Colonic mucosa (tissue), 4 donors: ENCODE results near the gene SLC6A13. TPM values are rescaled to one million over a fixed set of nuclear protein-coding genes. Genes with fewer than 3 reads are reported as not detected.
A peak's percentile ranks its signal among the peaks of the same experiment; 100 is the strongest.

ENCODE experiments used
- DNase-seq: peaks from one replicate; pipeline ENCODE4 v3.0.0-alpha.2; 2020
- H3K27ac ChIP-seq: fragments of 200-600 bp; one replicate; pipeline ENCODE4 v1.8.0; 2021
- H3K27me3 ChIP-seq: fragments of 200-600 bp; one replicate; pipeline ENCODE4 v1.8.0; 2021
- H3K36me3 ChIP-seq: fragments of 200-600 bp; one replicate; pipeline ENCODE4 v1.8.0; 2021
- H3K4me1 ChIP-seq: fragments of 200-600 bp; one replicate; pipeline ENCODE4 v1.8.0; 2021; ENCODE audit warnings: mild to moderate bottlenecking
- H3K4me3 ChIP-seq: fragments of 200-600 bp; one replicate; pipeline ENCODE4 v1.8.0; 2021
- H3K9ac ChIP-seq, 2 donors: one replicate each; pipeline ENCODE4 v1.7.0; 2013; ENCODE audit warnings: control low read depth in 2 of 2, low read depth in 2 of 2, low read length in 2 of 2
- H3K9me3 ChIP-seq: fragments of 200-600 bp; one replicate; pipeline ENCODE4 v1.8.0; 2021
- intact Hi-C: fragments of 100-400 bp; cut with DNase I; formaldehyde crosslinking; loops from one replicate; pipeline ENCODE4 v1.14.1; 2022
- total RNA-seq, 2 donors: library from RNA; stranded (reverse); fragmentation: NEBNext Ultra II Directional in 1 of 2; extraction: Animal tissue kit (Norgen Biotek cat#: 25700) in 1 of 2; gene quantifications; one replicate each; pipeline ENCODE4 v1.2.1, GENCODE V29; 2021
- TF ChIP-seq, protein P1 (sequence below): fragments of 200-600 bp; IDR thresholded peaks from one replicate; pipeline ENCODE4 v1.8.0; 2022; ENCODE audit warnings: antibody characterized with exemption, mild to moderate bottlenecking
- donor health status: healthy.
- donor health status: DM: no; HTN: no; CAD: no.
- donor health status: DM: no; HTN: no; CAD: no.

The SLC6A13 gene
- total RNA-seq, 2 donors from 2014 or later: not detected

GRCh38 chr12:211142-211465, 51.5 kb downstream of the SLC6A13 start:
- H3K36me3 ChIP-seq: no peaks in the 10 kb centered on the region
- intact Hi-C loops: no loop called here
- H3K4me3 ChIP-seq: no peak overlapping the region
- DNase-seq: no peak
- no peak overlapping the region for H3K27ac ChIP-seq
- H3K27me3 ChIP-seq: peaks cover 5% of the 10 kb centered on the region
- no peaks in the 10 kb centered on the region for H3K4me1 ChIP-seq
- H3K9me3 ChIP-seq: no peaks in the 10 kb centered on the region
- no peak overlapping the region for H3K9ac ChIP-seq
- TF ChIP-seq, protein P1, sequence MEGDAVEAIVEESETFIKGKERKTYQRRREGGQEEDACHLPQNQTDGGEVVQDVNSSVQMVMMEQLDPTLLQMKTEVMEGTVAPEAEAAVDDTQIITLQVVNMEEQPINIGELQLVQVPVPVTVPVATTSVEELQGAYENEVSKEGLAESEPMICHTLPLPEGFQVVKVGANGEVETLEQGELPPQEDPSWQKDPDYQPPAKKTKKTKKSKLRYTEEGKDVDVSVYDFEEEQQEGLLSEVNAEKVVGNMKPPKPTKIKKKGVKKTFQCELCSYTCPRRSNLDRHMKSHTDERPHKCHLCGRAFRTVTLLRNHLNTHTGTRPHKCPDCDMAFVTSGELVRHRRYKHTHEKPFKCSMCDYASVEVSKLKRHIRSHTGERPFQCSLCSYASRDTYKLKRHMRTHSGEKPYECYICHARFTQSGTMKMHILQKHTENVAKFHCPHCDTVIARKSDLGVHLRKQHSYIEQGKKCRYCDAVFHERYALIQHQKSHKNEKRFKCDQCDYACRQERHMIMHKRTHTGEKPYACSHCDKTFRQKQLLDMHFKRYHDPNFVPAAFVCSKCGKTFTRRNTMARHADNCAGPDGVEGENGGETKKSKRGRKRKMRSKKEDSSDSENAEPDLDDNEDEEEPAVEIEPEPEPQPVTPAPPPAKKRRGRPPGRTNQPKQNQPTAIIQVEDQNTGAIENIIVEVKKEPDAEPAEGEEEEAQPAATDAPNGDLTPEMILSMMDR: no peak

GRCh38 chr12:210277-211141, 52.1 kb downstream of the SLC6A13 start:
- intact Hi-C loops: no loop called here
- no peaks in the 10 kb centered on the region for H3K9me3 ChIP-seq
- H3K36me3 ChIP-seq: no peaks in the 10 kb centered on the region
- TF ChIP-seq, protein P1: no peak
- DNase-seq: peak; percentile 29
- peaks cover 5% of the 10 kb centered on the region for H3K27me3 ChIP-seq
- no peaks in the 10 kb centered on the region for H3K4me1 ChIP-seq
- no peak overlapping the region for H3K4me3 ChIP-seq
- H3K9ac ChIP-seq: no peak overlapping the region
- H3K27ac ChIP-seq: no peak overlapping the region

DNA sequence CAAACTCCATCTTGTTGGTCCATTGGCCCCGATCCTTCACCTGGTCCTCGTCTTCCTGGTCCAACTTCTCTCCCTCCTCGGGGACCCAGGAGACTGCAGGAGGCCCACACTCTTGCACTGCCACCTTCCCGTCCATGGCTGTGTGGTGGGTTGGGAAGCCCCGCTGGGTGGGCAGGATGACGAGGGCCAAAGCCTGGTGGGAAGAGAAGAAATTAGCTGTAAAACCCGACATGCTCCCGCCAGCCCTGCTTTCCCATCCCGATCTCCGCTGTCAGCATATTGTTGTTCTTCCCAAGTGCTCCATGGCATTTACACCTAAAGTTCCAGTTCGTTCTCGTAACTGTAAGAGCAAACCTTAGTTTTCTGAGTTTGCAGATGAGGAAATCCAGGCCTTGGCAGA, 52.8 kb downstream of the SLC6A13 start:
- no peak for DNase-seq
- no peak overlapping the region for H3K9ac ChIP-seq
- intact Hi-C loops: no loop called here
- H3K4me3 ChIP-seq: no peak overlapping the region
- peaks cover 5% of the 10 kb centered on the region for H3K27me3 ChIP-seq
- no peak overlapping the region for H3K27ac ChIP-seq
- TF ChIP-seq, protein P1: no peak
- H3K9me3 ChIP-seq: no peaks in the 10 kb centered on the region
- no peaks in the 10 kb centered on the region for H3K36me3 ChIP-seq
- no peaks in the 10 kb centered on the region for H3K4me1 ChIP-seq

DNA sequence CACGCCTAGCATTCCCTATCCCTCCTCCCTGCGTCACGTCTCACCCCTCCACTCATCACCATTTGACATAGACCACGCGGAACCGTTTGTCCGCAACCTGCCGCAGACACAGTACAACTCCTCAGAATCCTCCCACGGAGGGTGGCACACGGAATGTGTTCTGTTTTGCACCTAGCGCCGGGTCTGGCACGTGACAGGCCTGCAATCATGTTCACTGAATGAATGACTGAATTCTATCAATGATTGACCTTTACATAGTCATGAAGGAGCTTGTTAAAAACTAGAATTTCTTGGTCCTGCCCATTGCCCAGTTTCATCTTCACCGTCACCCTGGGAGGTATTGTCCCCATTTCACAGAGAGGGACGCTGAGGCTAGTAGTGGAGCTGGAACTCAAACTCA, 53.4 kb downstream of the SLC6A13 start:
- Histone ChIP-seq H3K4me3 (no peak overlapping the region), H3K27ac (no peak overlapping the region), H3K27me3 (peaks cover 5% of the 10 kb centered on the region), H3K9me3 (no peaks in the 10 kb centered on the region), H3K36me3 (no peaks in the 10 kb centered on the region), H3K4me1 (no peaks in the 10 kb centered on the region), H3K9ac (no peak overlapping the region)
- TF ChIP-seq, protein P1: no peak
- DNase-seq: no peak
- intact Hi-C loops: no loop called here

DNA sequence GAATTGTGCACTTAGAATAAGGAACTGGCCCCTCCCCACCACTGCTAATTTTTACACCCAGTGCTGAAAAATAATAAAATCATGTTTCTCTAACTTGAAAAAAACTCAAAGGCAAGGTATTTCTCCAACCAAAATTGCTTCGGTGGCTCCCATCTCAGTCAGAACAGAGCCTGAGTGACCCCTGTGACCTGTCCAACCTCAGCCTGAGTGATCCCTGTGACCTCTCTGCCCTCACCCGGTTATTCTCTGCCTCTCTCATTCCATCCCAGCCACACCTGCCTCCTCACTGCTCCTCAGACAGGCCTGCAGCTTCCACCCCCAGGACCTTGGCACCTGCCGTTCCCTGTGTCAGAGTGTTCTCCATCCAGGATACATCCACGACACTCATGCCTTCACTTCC, 53.8 kb downstream of the SLC6A13 start:
- Histone ChIP-seq H3K27me3 (peaks cover 9% of the 10 kb centered on the region), H3K27ac (no peak overlapping the region), H3K4me3 (no peak overlapping the region), H3K9ac (no peak overlapping the region), H3K36me3 (no peaks in the 10 kb centered on the region), H3K9me3 (no peaks in the 10 kb centered on the region), H3K4me1 (no peaks in the 10 kb centered on the region)
- DNase-seq: no peak
- TF ChIP-seq, protein P1: no peak
- intact Hi-C loops: no loop called here
